Activated CD8-positive, alpha-beta memory T cell treated with anti-CD3 and anti-CD28 coated beads, Interleukin-2, amount 10 ng/mL, durations not matched to agents 7 days and 5 days (primary cell): Measurements from ENCODE around the gene TNK1. TPM values are rescaled to one million over a fixed set of nuclear protein-coding genes. Genes with fewer than 3 reads are reported as not detected.

Source experiments
- ATAC-seq: fragments of 150-1000 bp; cut with Tn5 transposase; one replicate; pipeline ENCODE4 v1.10.0; 2021; ENCODE audit warnings: moderate library complexity
- CTCF ChIA-PET: fragments of 350-600 bp; sonication (Branson Sonifier 250); formaldehyde crosslinking; loops from one replicate; lab custom pipeline; 2021; ENCODE audit warnings: antibody characterized with exemption; lab: Charles Lee
- DNase-seq: peaks from one replicate; pipeline ENCODE4 v3.0.0-alpha.2; 2020
- H3K27ac Mint-ChIP-seq: one replicate; pipeline ENCODE4 v1.8.0; 2021; ENCODE audit warnings: mild to moderate bottlenecking, mixed read lengths
- H3K27me3 Mint-ChIP-seq: one replicate; pipeline ENCODE4 v1.8.0; 2021; ENCODE audit warnings: mixed read lengths
- H3K36me3 Mint-ChIP-seq: one replicate; pipeline ENCODE4 v1.8.0; 2021; ENCODE audit warnings: mild to moderate bottlenecking, mixed read lengths
- H3K4me1 Mint-ChIP-seq: one replicate; pipeline ENCODE4 v1.8.0; 2021; ENCODE audit warnings: mixed read lengths
- H3K4me3 Mint-ChIP-seq: one replicate; pipeline ENCODE4 v1.8.0; 2021; ENCODE audit warnings: mild to moderate bottlenecking, moderate library complexity, mixed read lengths
- H3K9me3 Mint-ChIP-seq: one replicate; pipeline ENCODE4 v1.8.0; 2022; ENCODE audit warnings: low read depth, mixed read lengths
- total RNA-seq, 2 experiments: library from RNA; stranded (reverse); gene quantifications; one replicate each; pipeline ENCODE4 v1.2.3, GENCODE V29; 2021

TNK1 gene
- total RNA-seq, 2 experiments from 2014 or later, result 0.54 to 0.61 TPM

DNA sequence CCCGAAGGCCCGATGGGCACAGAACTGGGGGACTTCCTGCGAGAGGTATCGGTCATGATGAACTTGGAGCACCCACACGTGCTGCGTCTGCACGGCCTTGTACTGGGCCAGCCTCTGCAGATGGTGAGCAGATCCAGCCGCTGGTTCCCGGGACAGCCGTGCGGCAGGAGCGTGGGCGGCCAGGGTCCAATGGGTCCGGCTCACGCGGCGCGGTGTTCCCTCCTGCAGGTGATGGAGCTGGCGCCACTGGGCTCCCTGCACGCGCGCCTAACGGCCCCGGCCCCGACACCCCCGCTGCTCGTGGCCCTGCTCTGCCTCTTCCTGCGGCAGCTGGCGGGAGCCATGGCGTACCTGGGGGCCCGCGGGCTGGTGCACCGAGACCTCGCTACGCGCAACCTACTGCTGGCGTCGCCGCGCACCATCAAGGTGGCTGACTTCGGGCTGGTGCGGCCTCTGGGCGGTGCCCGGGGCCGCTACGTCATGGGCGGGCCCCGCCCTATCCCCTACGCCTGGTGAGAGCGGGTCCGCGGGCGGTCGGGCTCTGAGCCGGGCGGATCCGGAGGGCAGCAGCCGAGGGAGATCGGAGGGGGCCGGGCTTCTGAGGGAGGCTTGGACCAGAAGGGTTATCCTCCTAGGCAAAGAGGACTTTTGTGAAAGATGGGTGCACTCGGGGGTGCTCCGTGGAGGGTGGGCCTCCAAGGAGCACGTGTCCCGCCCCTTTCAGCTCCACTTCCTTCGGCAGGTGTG, 3.0 kb downstream of the TNK1 start:
- ATAC-seq (peak; percentile 99), DNase-seq (peak; percentile 81)
- Mint-ChIP-seq H3K27me3 (peaks cover 33% of the 10 kb centered on the region), H3K4me1 (peaks cover 7% of the 10 kb centered on the region), H3K9me3 (peaks cover 3% of the 10 kb centered on the region), H3K27ac (peak overlapping the region; percentile 68), H3K36me3 (peaks cover 2% of the 10 kb centered on the region), H3K4me3 (peak overlapping the region; percentile 72)
- CTCF ChIA-PET, result interaction anchor here (0.7 to 2.8 kb wide), 9 partner anchors 10 to 178 kb away, joined by 3 to 10 read pairs (median 4); partner anchors contain the start of genes PLSCR3, SENP3, TMEM256 and TMEM95

DNA sequence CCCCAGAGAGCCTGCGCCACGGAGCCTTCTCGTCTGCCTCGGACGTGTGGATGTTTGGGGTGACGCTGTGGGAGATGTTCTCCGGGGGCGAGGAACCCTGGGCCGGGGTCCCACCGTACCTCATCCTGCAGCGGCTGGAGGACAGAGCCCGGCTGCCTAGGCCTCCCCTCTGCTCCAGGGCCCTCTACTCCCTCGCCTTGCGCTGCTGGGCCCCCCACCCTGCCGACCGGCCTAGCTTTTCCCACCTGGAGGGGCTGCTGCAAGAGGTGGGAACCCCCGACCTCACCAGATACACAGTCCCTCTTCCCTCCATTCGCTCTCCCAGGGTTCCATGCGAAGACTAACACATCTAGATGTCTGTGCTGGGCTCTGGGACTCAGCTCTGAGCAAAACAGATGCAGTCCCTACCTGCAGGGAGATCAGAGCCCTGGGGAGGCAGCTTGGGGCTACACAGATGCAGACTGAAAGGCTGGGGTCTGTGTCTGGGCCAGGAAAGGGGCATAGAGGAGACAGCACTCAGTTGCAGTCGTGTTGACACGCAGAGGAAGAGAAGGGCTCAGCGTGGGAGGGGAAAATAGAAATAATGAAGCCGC, 3.7 kb downstream of the TNK1 start:
- ATAC-seq, result no peak
- peak overlapping the region; percentile 68 for H3K27ac Mint-ChIP-seq
- CTCF ChIA-PET, result interaction anchor here (0.9 to 2.6 kb wide), 6 partner anchors 9 to 88 kb away, joined by 3 to 10 read pairs (median 4); partner anchors contain the start of genes PLSCR3 and TMEM256
- DNase-seq, result no peak
- H3K9me3 Mint-ChIP-seq, result no peaks in the 10 kb centered on the region
- H3K4me1 Mint-ChIP-seq, result peaks cover 7% of the 10 kb centered on the region
- peaks cover under 1% of the 10 kb centered on the region for H3K36me3 Mint-ChIP-seq
- H3K27me3 Mint-ChIP-seq, result peaks cover 27% of the 10 kb centered on the region
- H3K4me3 Mint-ChIP-seq, result peak overlapping the region; percentile 72

DNA sequence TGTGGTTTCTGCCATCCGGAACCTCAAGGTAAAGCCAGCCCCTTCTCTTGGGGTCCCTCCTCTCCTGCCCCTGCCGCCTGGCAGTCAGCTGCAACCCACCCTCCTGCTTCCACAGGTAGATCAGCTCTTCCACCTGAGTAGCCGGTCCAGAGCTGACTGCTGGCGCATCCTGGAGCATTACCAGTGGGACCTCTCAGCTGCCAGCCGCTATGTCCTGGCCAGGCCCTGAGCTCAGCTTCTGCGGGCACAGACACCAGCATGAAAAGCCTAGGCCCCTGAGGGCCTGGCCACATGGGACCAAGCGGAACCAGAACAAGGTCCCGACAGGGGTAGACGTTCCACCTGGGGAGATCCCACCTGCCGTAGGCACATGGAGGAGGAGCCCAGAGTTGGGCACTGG, 8.0 kb downstream of the TNK1 start:
- no peaks in the 10 kb centered on the region for H3K27me3 Mint-ChIP-seq
- H3K27ac Mint-ChIP-seq, result no peak overlapping the region
- H3K9me3 Mint-ChIP-seq, result no peaks in the 10 kb centered on the region
- CTCF ChIA-PET, result interaction anchor here (0.7 to 2.3 kb wide), 3 partner anchors 14 to 172 kb away, joined by 3 to 6 read pairs (median 3); no protein-coding TSS in a partner anchor
- DNase-seq, result no peak
- H3K4me3 Mint-ChIP-seq, result no peak overlapping the region
- H3K4me1 Mint-ChIP-seq, result peaks cover 17% of the 10 kb centered on the region
- ATAC-seq, result no peak
- peaks cover 4% of the 10 kb centered on the region for H3K36me3 Mint-ChIP-seq

DNA sequence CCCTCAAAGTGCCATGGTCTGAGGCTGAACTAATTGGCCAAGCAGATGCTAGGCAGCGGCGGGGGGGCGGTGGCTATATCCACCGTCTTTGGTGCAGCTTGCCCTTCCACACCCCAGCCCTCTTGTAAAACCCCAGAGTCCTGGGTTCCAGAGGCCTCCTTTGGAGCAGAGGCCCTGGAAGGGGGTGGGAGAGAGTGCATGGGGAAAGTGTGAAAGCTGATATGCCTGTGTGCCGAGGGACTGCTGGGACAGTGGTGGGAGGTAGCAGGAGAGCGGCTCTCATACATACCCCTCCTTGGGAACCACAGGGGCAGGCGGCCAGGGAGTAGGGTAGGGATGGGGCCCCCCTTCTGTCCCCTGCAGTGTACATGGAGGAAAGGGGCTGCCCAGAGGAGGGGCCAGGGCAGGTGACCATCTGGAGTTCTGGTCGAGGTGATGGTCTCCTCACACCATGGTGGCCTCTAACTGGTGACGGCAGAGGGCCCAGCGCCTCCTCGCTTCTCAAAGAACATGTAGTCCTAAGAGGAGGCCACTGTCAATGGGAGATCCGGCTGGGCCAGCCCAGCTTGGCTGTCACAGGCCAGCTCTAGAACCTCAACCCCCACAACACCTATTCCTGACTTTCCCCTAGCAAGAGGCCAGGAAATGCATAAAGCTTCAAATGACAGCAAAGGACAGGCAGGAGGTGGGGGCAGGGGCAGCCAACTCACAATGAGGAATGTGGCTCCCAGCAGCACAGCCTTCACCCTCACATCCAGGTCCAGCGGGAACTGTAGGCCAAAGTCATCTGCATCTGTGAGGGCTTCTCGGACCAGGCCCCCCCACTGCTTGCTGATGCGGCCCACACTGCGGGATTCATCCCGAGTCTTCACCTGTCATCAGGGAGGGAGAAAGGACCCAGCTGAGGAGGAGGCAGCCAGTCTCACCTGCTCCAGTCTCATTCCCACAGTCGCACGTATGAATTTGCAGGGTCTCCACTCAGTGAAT, 9.3 kb downstream of the TNK1 start:
- no peak overlapping the region for H3K27ac Mint-ChIP-seq
- H3K4me1 Mint-ChIP-seq, result peaks cover 18% of the 10 kb centered on the region
- H3K4me3 Mint-ChIP-seq, result no peak overlapping the region
- ATAC-seq (no peak), DNase-seq (no peak)
- H3K9me3 Mint-ChIP-seq, result no peaks in the 10 kb centered on the region
- CTCF ChIA-PET, result interaction anchor here (0.6 to 2.3 kb wide), 2 partner anchors 83 to 170 kb away, joined by 3 to 6 read pairs; no protein-coding TSS in a partner anchor
- H3K36me3 Mint-ChIP-seq, result peaks cover 4% of the 10 kb centered on the region
- H3K27me3 Mint-ChIP-seq, result no peaks in the 10 kb centered on the region

DNA sequence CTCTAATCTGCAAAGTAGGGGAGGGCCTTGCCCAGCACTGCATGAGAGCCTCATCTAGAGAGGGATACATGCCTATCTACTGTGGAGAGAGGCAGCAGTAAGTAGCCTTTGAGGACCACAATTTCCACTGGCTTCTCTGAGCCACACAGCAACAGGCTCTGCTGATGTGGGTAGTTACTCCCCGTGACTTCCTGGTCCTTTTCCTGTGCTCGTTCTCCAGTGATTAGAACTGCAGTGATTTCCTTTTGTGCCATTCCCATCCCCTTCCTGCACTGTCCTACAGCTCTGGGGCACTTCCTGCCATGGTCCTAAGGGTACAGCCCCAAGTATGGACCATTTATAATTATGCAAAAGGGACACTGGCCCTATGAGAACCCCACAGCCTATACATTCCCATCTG, 10.4 kb downstream of the TNK1 start:
- CTCF ChIA-PET, result interaction anchor here (0.6 kb wide), 1 partner anchor 82 kb away, joined by 3 read pairs; no protein-coding TSS in a partner anchor
- no peaks in the 10 kb centered on the region for H3K9me3 Mint-ChIP-seq
- no peaks in the 10 kb centered on the region for H3K27me3 Mint-ChIP-seq
- ATAC-seq, result no peak
- no peak overlapping the region for H3K27ac Mint-ChIP-seq
- no peak for DNase-seq
- peaks cover 18% of the 10 kb centered on the region for H3K4me1 Mint-ChIP-seq
- no peak overlapping the region for H3K4me3 Mint-ChIP-seq
- H3K36me3 Mint-ChIP-seq, result peaks cover 4% of the 10 kb centered on the region

DNA sequence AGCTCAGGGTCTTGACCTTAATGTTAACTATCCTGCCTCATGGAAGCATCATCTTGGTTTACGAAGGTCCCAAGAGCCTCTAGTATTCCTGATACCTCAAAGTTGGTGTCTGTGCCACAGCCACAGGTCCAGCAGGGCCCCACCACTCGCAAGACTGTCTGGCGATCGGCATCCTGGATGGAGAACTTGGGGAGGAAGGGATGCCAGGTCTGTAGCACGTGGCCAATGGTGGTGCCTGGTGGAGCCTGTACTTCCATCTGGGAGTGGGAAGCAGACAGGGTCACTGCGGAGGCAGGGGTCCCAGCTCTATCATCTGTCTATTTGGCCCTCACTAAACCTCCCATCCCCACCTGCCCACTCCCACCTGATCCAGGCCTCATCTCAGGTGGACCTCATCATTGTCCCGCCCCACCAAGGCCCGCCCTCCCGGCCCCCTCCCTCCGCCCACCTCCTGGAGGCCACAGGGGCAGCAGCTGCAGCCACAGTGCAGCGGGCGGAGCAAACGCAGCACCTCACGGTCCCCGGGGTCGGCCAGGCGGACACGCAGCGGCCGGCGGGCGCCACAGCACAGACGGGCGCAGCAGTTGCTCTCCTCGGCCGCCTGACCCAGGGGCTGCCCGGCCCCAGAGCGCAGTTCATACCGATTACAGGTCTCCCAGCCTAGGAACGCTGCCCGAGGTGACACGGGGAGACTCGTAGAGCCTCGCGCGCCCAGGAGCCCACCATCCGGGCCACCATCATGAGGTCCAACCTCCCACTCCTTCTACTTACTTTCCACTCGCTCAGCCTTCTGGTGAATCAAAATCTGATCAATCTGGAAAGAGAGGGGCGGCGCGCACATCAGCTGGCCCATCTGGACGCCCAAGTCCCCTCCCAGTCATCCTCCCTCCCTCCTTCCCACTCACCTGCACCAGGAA, 12.1 kb downstream of the TNK1 start:
- Mint-ChIP-seq H3K27me3 (no peaks in the 10 kb centered on the region), H3K9me3 (no peaks in the 10 kb centered on the region), H3K36me3 (peaks cover 4% of the 10 kb centered on the region), H3K4me3 (peak overlapping the region; percentile 94), H3K27ac (no peak overlapping the region), H3K4me1 (peaks cover 18% of the 10 kb centered on the region)
- CTCF ChIA-PET, result interaction anchor here (0.7 to 2.6 kb wide), 7 partner anchors 8 to 295 kb away, joined by 3 to 11 read pairs (median 5); partner anchors contain the start of genes SENP3, TMEM256 and WRAP53
- DNase-seq (no peak), ATAC-seq (no peak)

DNA sequence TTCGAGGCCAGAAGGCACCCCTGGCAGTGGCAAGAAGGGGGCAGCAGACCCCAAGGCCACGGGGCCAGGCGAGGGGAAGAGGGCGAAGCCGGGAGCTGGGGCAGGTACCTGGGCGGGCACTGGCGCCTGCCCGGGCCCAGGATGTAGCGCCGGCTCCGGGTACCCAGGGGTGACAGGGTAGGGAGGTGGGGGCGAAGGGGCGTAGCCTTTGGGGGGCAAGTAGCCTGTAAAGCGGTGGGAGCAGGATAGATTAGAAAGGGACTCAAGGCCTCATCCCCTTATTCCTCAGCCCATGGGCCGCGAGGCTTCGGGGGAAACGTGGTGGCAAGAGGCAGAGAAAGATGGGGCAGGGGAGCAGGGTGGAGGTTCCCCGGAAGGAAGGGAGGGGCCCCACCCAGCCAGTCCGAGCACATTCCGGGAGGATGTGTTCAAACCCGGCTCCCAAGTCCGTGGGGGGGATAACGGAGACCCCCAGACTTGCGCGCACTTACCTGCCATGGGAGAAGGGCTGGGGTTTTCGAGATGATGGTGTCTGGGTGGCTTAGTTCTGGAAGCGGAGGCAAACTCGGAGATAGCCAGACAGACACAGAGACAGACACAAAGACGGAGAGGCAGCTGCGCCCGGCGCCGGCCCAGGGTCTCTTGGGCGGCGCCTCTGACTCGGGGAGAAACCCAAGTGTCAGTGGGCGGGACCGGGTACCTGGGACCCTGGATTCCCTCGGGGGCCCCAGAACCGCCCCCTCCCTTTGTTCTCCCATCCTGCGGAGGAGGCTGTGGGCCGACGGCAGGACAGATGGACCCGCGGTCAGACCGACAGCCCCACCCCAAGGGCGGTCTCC, 12.9 kb downstream of the TNK1 start:
- ATAC-seq (peak; percentile 45), DNase-seq (peak; percentile 57)
- peak overlapping the region; percentile 94 for H3K4me3 Mint-ChIP-seq
- CTCF ChIA-PET, result interaction anchor here (1.1 to 2.6 kb wide), 8 partner anchors 9 to 294 kb away, joined by 3 to 11 read pairs (median 4); partner anchors contain the start of genes SENP3, TMEM256 and WRAP53
- no peaks in the 10 kb centered on the region for H3K9me3 Mint-ChIP-seq
- no peaks in the 10 kb centered on the region for H3K27me3 Mint-ChIP-seq
- H3K27ac Mint-ChIP-seq, result peak overlapping the region; percentile 84
- peaks cover 4% of the 10 kb centered on the region for H3K36me3 Mint-ChIP-seq
- H3K4me1 Mint-ChIP-seq, result peaks cover 18% of the 10 kb centered on the region

DNA sequence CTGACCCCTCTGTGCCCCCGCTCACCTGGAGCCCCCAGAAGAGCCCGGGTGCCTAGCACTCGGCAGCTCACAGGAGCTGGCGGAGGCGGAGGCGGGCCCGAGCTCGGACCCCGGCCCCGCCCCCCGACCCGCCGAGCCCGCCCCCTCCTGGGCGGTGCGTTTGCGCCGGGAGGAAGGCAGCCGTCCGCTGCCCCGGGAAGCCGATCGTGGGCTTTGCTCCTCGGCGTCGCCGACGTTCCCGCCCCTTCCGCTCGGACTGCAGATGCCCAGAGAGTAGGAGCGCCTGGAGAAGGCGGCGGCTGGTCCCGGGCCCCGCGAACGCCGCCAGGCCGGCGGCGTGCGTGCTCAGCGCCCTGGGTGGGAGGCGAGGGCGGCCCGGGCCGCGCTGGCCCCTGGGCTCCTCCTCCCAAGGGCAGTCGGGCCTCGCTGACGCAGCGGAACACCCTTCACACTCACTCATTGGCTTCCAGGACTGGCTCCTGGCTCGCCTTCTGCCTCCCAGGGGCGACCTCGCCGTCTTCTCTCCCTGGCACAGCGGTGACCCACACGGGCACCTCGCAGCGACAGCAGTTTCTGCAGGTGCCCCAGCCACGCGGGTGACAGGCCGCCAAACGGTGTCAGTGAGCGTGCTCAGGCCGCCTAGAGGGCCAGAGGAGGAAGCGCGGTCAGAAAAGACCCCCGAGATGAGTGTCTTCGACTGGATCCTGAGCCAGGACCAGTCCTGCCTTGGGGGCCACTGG, 13.7 kb downstream of the TNK1 start, which contains the start of gene PLSCR3:
Gene PLSCR3 (minus strand): TSS at position 74 of the 740 bp plus-strand sequence. CDS start 415 bp downstream, outside the sequence.
- H3K27me3 Mint-ChIP-seq, result no peaks in the 10 kb centered on the region
- CTCF ChIA-PET, result interaction anchor here (1.2 to 2.6 kb wide), 7 partner anchors 10 to 294 kb away, joined by 3 to 11 read pairs (median 5); partner anchors contain the start of genes SENP3 and WRAP53
- peak within 1 kb of the TSS; percentile 94 for H3K4me3 Mint-ChIP-seq
- DNase-seq, result peak; percentile 86
- peak; percentile 92 for ATAC-seq
- peaks cover 18% of the 10 kb centered on the region for H3K4me1 Mint-ChIP-seq
- H3K27ac Mint-ChIP-seq, result peak within 1 kb of the TSS; percentile 85
- H3K36me3 Mint-ChIP-seq, result peaks cover 3% of the 10 kb centered on the region
- no peaks in the 10 kb centered on the region for H3K9me3 Mint-ChIP-seq

DNA sequence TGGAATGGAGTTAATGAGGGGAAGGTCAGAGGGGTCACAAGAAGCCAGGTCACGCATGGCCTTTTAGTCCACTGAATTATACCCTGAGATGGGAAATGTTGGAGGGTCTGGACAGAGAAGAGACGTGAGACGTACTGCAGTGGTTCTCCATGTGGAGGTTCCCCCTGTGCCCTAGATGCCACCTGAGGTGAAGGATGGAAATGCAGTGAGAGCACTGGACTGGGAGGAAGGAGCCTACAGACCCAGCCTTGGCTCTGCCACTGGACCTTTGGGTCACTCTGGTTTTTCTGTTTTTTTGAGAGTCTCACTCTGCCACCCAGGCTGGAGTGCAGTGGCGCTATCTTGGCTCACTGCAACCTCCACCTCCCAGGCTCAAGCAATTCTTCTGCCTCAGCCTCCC, 15.3 kb downstream of the TNK1 start:
- no peak for ATAC-seq
- no peak overlapping the region for H3K4me3 Mint-ChIP-seq
- no peaks in the 10 kb centered on the region for H3K27me3 Mint-ChIP-seq
- DNase-seq, result no peak
- H3K4me1 Mint-ChIP-seq, result peaks cover 18% of the 10 kb centered on the region
- no peaks in the 10 kb centered on the region for H3K9me3 Mint-ChIP-seq
- CTCF ChIA-PET, result interaction anchor here (3.0 kb wide), 1 partner anchor 40 kb away, joined by 16 read pairs; the partner anchor contains the start of gene TMEM102
- no peaks in the 10 kb centered on the region for H3K36me3 Mint-ChIP-seq
- H3K27ac Mint-ChIP-seq, result no peak overlapping the region

DNA sequence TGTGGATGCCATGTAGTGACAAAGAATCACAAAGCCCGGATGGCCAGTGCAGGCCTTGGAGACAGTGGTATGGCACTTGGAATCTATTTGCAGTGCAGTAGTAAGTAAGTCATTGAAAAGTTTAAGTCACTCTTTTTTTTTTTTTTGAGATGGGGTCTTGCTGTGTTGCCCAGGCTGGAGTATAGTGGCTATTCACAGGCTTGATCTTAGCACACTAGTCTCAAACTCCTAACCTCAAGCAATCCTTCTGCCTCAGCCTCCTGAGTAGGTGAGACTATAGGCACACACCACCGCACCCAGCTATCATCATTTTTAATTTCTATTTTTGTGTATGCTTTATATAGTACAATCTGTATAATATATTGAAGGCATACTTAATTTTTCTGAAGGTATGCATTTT, 17.7 kb downstream of the TNK1 start:
- H3K27ac Mint-ChIP-seq, result no peak overlapping the region
- no peaks in the 10 kb centered on the region for H3K36me3 Mint-ChIP-seq
- CTCF ChIA-PET, result interaction anchor here (1.0 to 3.0 kb wide), 4 partner anchors 37 to 162 kb away, joined by 4 to 16 read pairs (median 6); partner anchors contain the start of gene TMEM102
- no peak for ATAC-seq
- H3K9me3 Mint-ChIP-seq, result no peaks in the 10 kb centered on the region
- no peak overlapping the region for H3K4me3 Mint-ChIP-seq
- DNase-seq, result no peak
- H3K4me1 Mint-ChIP-seq, result peaks cover 14% of the 10 kb centered on the region
- no peaks in the 10 kb centered on the region for H3K27me3 Mint-ChIP-seq
